Heart left ventricle (tissue), 13 donors: ENCODE results near the gene DNAJB13.

Source experiments
- CTCF ChIP-seq, 12 donors: fragments of 200-600 bp; sonication (generic) in 4 of 12; IDR thresholded peaks; one replicate each; pipeline versions ENCODE4 v1.5.0 to v1.8.0; 2018 to 2022; ENCODE audit warnings: antibody characterized with exemption in 12 of 12, mild to moderate bottlenecking in 5 of 12
- POLR2A ChIP-seq, 2 donors: fragments of 450-650 bp; IDR thresholded peaks; one replicate each; pipeline ENCODE4 v1.6.1; 2017; ENCODE audit warnings: antibody characterized with exemption in 2 of 2, mild to moderate bottlenecking in 2 of 2, moderate library complexity in 2 of 2
- donor health status: ischemic (EF 13 %, LVEDD 7.1; RV severe dilation, severe dysfunction).
- donor health status: DM: no; HTN: yes; CAD: no.
- donor health status: DM: no; HTN: no; CAD: no.
- donor health status: ischemic (EF 25% LVEDD 6.9; RV normal size, moderate dysfunction).
- donor health status: ischemic (EF 25% LVEDD 5.7; RV mildly dilated, moderate dysfunction).
- donor health status: ischemic (EF 35%, LVEDD 5.7; RV mildly dilated, moderate dysfunction).
- donor health status: nonischemic (EF 11% LVEDD 7.7; RV severe dilation, severe dysfunction).
- donor health status: DM: yes; HTN: yes; CAD: no.
- donor health status: PGD.
- donor health status: ischemic (EF 29% LVEDD 5.4; RV normal size, mild dysfunction).
- donor health status: nonischemic (EF 23%, LVEDD 6.1; RV moderate dilation, normal function).

GRCh38 chr11:73944085-73944484 lies 6.7 kb upstream of the DNAJB13 start:
- TF ChIP-seq CTCF (IDR thresholded peaks at IDR 0.05) = no peak
- TF ChIP-seq POLR2A (IDR thresholded peaks at IDR 0.05) = no peak
